ENCODE results near the gene C12orf54.
"Not testable (repeated sequence)": the region's sequence is repeated elsewhere in the genome, so short reads cannot be mapped to it uniquely, and the experiment has no call there.

Gene C12orf54
- 0 reads per million in 4 experiments for total RNA-seq

DNA sequence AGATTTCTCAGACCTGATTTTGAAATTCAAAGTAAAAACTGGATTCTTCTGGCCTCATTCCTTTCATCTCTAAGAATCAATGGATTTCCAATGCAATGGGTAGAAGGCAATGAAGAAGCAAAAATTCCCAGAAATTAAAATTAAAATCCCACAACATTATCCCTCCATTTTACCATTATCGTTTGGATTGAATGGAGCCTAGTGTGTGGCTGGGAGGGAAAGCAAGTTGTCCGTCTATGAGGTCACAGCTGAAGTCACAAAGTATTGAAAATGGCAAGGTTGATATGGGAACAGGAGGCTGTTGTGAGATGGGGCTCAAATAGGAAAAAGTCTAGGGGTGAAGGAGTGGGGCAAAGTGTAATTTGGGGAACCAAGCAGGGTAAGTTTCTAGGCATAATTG lies at the start of gene C12orf54:
C12orf54 (plus strand) TSS at position 301 of the 400 bp plus-strand sequence. CDS start 799 bp downstream, outside the sequence.
- DNase-seq = no peak

DNA sequence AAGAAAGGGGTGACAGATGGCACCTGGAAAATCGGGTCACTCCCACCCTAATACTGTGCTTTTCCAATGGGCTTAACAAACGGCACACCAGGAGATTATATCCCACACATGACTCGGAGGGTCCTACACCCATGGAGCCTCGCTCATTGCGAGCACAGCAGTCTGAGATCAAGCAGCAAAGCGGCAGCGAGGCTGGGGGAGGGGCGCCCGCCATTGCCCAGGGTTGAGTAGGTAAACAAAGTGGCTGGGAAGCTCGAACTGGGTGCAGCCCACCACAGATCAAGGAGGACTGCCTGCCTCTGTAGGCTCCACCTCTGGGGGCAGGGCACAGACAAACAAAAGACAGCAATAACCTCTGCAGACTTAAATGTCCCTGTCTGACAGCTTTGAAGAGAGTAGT lies 48.3 kb upstream of the C12orf54 start:
- DNase-seq = not testable (repeated sequence)

DNA sequence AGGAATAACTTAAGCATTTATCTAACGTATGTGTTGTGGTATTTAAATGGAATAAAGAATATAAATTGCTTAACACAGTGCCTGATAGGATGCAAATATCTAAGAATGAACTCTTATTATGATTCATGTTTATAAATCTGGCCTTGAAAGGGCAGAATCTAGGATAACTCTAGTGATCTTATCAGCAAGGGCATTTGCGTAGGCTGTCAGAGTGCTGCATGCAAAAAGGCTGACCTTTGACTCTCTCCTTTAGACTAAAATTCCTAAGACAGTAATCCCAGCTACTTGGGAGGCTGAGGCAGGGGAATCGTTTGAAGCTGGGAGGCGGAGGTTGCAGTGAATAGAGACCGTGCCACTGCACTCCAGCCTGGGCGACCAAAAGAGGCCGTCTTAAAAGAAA lies 41.2 kb upstream of the C12orf54 start:
- DNase-seq = no peak

DNA sequence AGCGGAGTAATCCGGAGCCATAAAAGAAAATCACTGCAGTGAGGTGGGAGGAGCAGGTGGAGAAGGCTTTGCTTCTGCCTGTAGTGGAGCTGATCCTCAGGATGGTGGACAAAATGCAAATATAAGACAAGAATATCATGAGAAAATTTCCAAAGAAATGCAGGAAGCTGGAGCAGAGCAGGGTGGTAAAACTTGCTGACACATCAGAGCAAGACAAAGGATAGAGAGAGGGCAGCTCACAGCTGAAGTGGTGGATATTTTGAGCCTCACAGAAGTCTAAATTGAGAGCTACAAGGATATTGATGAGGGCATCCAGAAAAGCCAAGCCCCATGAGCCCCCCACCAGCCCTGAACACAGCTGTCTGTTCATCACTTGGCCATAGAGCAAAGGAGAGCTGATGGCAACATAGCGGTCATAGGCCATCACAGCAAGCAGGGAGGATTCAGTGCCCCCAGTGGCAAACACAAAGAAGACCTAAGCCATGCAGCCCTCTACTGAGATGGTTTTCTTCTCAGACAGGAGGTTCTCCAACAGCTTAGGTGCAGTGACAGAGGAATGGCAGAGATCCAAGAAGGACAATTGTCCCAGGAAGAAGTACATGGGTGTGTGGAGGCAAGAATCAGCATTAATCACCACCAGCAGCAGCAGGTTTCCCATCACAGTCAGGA lies 40.0 kb upstream of the C12orf54 start:
- DNase-seq = no peak

DNA sequence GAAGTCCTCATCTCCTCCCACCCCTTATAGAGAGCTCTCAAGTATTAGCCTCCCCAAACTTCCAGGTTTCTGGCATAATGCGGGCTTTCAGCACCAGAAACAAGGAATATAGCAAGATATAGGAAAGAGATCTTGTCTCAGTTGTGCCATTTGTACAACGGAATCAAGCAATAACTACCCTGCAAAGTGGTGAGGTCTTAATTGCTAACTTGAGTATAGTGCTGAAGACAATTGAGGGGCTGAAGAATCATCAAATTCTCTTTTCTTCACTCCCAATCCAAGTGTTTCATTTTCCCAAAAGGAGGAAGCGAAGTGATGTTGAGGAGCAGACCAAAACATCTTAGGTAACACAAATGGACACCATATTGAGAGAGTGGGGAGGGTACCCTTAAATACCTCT lies 36.8 kb upstream of the C12orf54 start:
- no peak for DNase-seq

DNA sequence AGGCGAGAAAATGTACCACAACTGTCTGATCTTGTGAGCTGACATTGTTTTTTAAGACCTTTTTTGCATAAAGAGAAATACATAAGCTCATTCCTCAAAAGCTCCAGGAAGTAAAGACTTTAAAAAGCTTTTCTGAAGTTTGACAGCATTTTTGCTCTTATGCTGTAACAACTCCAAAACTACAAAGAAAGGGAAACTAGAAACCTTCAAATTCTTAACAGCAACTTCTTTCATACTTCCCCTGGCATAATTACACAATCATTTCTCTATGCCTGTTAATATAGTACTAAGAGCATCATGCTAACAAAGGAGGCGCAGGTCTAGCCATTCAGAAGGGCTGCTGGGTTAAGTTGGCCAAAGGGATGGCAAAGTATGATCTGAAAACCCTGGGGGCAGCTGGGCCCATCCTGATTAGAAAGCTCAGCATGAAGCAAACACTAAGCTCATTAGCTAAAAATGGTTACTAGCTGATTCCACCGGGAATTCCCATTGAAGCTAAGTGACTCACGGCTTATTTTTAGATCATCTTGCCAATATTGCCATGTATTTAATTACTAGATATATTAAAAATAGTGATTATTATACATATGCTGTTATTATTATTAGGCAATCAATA lies 36.0 kb upstream of the C12orf54 start:
- DNase-seq = no peak

DNA sequence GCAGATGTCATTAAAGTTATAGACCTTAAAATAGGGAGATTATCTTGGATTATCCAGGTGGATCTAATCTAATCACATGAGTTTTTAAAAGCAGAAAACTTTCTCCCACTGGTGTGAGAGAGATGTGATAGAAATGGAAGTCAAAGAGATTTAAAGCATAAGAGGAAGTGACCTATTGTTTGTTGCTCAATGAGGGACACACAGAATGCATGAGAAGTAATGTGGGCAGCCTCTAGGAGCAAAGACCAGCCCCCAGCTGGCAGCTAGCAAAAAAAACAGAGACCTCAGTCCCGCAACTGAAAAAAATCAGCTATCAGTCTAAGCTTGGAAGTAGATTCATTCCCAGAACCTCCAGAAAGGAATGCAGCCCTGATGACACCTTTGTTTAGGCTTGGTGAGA lies 34.5 kb upstream of the C12orf54 start:
- no peak for DNase-seq

DNA sequence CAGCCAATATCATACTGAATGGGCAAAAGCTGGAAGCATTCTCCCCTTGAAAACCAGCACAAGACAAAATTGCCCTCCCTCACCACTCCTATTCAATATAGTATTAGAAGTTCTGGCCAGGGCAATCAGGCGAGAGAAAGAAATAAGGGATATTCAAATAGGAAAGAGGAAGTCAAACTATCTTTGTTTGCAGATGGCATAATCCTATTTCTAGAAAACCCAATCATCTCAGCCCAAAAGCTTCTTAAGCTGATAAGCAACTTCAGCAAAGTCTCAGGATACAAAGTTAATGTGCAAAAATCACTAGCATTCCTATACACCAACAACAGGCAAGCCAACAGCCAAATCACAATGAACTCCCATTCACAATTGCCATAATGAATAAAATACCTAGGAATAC lies 30.9 kb upstream of the C12orf54 start:
- DNase-seq = no peak

DNA sequence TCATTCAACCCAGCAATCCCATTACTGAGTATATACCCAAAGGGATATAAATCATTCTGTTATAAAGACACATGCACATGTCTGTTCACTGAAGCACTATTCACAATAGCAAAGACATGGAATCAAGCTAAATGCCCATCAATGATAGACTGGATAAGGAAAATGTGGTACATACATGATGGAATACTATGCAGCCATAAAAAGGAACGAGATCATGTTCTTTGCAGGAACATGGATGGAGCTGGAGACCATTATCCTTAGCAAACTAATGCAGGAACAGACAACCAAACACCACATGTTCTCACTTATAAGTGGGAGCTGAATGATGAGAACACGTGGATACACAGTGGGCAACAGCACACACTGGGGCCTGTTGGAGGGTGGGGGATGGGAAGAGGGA lies 29.3 kb upstream of the C12orf54 start:
- DNase-seq = not testable (repeated sequence)

DNA sequence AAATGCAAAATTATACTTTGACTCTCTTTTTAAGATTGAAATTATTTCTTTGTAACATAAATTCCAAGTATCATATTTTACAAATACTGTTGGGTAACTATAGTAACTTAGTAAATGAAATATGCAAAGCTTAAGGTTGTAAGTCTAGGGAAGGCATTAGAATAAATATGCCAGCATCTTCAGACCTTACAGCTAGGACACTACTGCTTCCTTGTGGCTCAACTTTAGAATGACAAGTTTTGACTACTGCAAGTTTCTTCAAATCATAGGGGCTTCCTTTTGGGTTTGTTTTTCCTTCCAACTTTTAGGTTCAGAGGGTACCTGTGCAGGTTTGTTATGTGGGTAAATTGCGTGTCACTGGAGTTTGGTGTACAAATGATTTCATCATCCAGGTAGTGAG lies 27.6 kb upstream of the C12orf54 start:
- no peak for DNase-seq

DNA sequence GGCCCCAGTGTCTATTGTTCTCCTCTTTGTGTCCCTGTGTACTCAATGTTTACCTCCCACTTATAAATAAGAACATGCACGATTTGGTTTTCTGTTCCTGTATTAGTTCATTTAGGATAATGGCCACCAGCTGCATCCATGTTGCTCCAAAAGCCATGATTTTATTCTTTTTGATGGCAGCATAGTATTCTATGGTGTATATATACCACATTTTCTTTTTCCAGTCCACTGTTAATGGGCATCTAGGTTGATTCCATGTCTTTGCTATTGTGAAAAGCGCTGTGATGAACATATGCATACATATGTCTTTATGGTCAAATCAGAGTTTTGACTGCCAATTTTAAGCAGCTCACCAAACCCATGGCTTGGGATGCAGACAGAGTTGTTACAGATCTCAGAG lies 27.2 kb upstream of the C12orf54 start:
- no peak for DNase-seq

DNA sequence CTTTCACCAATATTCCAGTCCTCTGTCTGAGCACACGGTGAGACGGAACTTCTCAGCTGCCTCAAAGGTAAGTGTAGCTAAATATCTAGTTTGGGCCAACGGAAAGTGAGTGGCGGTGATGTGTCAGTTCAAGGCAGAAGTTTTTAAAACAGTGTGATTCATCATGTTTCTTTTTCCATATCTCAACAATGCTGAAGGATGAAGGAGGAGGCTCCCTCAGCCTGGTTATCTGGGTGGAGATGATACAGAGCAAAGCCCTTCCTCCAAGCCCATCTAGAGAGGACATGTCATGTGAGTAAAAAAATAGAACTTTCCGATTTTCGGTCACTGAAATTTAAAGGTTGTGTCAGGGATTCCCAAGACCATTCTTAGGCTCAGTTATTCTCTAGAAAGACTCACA lies 23.0 kb upstream of the C12orf54 start:
- DNase-seq = no peak

DNA sequence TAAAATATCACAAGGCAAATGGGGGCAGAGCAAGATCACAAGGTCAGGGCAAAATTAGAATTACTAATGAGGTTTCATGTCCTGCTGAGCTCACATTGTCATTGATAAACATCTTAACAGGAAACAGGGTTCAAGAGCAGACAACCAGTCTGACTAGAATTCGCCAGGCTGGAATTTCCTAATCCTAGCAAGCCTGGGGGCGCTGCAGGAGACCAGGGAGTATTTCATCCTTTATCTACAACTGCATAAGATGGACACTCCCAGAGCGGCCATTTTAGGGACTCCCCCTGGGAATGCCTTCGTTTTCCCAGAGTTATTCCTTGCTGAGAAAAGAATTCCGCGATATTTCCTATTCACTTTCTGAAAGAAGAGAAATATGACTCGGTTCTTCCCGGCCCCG lies 13.3 kb upstream of the C12orf54 start:
- DNase-seq = not testable (repeated sequence)

DNA sequence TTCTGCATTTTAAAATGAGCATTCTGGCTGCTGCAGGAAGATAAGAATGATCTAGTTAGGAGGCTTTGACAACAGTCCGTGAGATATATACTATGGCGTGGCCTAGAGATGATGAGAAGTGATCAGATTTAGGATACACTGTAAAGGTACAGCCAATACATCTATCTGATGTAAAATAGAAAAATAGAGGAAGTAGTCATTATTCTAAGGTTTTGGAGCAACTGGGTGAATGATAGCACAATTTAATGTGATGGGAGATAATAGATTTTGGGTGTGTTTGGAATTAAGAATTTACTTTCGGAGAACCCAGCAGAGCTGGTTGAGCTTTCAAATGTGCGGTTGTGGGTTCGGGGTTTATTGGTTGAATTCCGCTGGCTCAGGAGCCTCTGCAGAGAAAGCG lies 10.0 kb upstream of the C12orf54 start, which contains the start of gene ANP32D:
ANP32D (plus strand) TSS at position 301 of the 400 bp plus-strand sequence. CDS start 106 bp downstream, outside the sequence.
- no peak for DNase-seq

DNA sequence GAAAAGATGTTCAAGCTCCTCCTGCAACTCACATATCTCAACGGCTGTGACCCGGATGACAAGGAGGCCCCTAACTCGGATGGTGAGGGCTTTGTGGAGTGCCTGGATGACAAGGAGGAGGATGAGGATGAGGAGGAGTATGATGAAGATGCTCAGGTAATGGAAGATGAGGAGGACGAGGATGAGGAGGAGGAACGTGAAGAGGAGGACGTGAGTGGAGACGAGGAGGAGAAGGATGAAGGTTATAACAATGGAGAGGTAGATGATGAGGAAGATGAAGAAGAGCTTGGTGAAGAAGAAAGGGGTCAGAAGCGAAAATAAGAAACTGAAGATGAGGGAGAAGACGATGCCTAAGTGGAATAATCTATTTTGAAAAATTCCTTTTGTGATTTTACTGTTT lies 9.2 kb upstream of the C12orf54 start:
- DNase-seq = no peak

DNA sequence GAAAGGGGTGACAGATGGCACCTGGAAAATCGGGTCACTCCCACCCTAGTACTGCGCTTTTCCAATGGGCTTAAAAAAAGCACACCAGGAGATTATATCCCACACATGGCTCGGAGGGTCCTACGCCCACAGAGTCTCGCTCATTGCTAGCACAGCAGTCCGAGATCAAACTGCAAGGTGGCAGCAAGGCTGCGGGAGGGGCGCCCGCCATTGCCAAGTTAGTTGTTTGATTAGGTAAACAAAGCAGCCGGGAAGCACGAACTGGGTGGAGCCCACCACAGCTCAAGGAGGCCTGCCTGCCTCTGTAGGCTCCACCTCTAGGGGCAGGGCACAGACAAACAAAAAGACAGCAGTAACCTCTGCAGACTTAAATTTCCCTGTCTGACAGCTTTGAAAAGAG lies 7.8 kb upstream of the C12orf54 start:
- DNase-seq = not testable (repeated sequence)

DNA sequence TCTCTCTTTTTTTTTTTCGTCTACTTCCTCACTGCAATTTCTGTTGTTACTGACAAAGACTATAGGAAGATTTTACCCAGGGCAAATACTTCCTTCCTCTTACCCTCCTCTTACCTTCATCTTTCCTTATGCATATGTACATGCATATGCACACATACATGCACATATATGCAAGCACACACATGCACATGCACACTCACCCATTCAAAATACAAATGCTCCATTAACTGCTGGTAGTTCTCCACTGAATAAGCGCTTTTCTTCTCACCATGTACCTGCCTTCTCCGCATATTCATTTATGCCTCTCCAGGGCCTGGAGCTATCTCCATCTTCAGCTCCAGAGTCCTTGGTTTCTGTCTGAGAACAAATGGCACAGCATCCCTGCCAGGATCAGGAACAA lies 632 bp downstream of the C12orf54 start:
- DNase-seq = no peak

DNA sequence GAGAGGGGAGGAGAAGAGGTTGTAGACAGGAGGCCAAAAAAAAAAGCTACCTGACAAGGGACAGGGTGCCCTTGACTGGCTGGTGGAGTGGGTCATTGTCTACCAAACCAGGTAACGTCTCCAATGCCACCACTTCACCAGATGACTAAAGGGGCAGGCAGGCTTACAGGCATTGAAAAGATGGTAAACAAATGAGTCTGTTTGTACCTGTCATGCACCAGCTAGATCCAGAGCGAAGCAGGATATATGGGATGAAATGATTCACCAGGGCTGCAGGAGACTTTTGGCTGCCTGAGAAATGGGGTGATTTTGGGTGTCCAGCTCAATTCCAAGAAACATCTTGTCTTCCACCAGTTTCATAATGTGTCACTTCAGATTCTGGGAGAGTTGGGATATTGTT lies 4.0 kb downstream of the C12orf54 start:
- DNase-seq = no peak

DNA sequence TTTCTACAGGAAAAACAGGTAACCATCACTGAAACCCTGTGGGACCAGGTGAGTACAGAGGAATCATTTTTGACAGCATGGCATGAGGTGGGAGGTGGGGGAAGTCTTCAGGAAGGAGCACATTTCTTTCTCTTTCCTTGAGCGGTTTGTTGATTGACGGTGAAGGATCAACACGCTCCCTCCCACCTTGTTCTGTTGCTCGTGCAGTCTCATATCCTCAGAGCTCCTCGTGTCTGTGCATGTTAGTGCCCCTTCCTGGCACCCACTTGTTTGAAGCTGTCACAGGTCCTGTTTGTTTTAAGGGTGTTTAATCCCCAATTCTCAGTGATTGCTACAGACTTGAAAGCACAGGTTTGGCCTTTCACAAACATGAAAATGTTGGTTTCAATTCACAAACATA lies 4.4 kb downstream of the C12orf54 start:
- no peak for DNase-seq

DNA sequence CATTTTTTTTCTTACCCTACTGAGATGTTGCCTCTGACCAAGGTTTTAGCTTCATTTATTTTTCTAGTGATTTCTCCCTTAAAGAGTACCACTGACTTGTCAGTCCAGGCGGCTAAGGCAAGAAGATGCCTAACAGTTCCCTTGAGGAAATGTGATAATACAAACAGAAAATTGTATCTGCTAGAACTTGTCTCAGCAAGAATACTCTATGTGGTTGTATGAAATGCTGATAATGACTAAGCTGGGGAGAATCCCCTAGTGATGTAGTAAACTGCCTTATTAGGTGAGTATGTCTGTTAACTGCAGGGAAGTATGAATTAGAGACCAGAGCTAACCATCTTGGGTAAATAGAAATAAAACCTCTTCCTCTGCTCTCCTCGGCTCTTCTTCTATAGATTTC lies 6.7 kb downstream of the C12orf54 start:
- DNase-seq = no peak

DNA sequence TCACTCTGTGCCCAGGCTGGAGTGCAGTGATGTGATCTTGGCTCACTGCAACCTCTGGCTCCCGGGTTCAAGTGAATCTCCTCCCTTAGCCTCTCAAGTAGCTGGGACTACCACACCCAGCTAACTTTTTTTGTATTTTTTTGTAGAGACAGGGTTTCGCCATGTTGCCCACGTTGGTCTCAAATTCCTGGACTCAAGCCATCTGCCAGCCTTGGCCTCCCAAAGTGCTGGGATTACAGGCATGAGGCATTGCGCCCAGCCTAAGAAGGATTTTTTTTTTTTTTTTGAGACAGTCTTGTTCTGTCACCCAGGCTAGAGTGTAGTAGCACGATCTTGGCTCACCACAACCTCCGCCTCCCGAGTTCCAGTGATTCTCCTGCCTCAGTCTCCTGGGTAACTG lies 7.2 kb downstream of the C12orf54 start:
- DNase-seq = not testable (repeated sequence)

DNA sequence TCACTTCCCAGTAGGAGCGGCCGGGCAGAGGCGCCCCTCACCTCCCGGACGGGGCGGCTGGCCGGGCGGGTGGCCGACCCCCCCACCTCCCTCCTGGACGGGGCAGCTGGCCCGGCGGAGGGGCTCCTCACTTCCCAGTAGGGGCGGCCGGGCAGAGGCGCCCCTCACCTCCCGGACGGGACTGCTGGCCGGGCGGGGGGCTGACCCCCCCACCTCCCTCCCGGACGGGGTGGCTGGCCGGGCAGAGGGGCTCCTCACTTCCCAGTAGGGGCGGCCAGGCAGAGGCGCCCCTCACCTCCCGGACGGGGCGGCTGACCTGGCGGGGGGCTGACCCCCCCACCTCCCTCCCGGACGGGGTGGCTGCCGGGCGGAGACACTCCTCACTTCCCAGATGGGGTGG lies 18.0 kb downstream of the C12orf54 start:
- DNase-seq = not testable (repeated sequence)

DNA sequence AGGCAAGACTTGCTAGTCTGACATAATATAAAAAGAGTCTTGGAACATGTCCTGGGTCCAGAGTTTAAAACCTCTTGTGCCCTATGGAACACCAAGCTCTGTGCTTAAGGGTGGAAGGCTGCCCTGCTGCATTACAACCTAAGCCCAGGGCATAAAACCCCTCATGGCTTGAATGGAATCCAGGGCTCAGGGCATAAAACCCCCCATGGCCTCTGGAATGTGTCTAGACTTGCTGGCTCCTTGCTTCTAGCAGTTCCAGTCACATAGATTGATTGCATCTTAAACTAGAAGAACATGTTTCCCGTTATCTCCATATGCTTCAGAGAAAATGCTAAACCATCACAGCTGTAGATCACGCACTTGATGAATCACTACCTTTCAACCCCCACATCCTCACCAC lies 24.5 kb downstream of the C12orf54 start:
- not testable (repeated sequence) for DNase-seq

DNA sequence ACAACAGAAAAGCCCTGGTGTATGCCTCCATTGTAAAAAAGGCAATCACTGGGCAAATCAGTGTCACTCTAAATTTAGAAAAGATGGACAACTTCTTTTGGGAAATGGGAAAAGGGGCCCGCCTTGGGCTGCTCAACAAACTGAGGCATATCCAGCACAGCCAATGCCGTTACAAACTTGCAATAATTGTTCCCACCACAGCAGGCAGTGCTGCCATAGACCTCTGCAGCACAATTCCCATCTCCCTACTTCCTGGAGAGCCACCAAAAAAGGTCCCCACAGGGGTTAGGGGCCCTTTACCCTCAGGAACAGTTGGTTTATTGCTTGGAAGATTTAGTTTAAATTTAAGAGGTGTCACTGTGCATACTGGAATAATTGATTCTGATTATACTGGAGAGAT lies 26.7 kb downstream of the C12orf54 start:
- no peak for DNase-seq

DNA sequence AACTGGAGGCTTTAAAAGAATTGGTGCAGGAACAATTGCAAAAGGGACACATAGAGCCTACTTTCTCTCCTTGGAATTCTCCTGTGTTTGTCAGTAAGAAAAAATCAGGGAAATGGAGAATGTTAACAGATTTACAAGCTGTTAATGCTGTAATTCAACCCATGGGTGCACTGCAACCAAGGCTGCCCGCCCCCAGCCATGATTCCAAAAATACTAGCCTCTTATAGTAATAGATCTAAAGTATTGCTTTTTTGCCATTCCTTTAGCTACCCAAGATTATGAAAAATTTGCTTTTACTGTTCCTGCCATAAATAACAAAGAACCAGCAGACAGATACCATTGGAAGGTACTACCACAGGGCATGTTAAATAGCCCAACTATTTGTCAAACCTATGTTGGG lies 27.8 kb downstream of the C12orf54 start:
- no peak for DNase-seq

Measured in effector CD8-positive, alpha-beta T cell (primary cell).